ENCODE results near the gene BCL2L12. TPM values are rescaled to one million over a fixed set of nuclear protein-coding genes. Genes with fewer than 3 reads are reported as not detected.

Gene BCL2L12
- total RNA-seq, 1 donor from 2014 or later: 50.1 TPM

DNA sequence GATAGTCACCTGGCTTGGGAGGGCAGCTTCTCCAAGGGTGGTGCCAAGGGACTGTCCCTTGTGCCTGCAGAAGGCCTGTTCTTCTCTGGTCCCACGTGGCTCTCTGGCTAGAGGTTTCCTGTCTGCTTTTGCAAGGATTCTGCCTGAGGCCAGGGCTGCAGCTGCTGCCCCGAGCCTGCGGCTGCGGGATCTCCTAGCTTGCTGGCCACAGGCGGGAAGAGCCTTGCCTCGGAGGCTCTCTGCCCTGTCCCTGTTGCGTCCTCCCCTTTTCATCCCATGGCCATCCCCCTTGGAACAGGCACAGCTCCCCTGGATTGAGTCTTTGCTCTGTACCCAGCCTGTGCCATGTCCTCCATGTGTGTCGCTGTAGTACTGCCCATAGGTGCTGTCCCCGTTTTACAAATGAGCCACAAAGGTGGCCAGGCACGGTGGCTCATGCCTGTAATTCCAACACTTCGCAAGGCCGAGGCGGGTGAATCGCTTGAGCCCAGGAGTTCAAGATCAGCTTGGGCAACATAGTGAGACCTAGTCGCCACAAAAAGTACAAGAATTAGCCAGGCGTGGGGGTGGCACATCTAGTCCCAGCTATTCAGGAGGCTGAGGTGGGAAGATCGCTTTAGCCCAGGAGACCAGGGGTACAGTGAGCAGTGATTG is 9.2 kb upstream of the BCL2L12 start:
- Mint-ChIP-seq H3K27me3 (ENCODE audit: unreplicated experiment) (peaks cover 18% of the 10 kb centered on the region), H3K4me1 (ENCODE audit: unreplicated experiment) (no peaks in the 10 kb centered on the region), H3K9me3 (ENCODE audit: unreplicated experiment) (no peaks in the 10 kb centered on the region), H3K27ac (ENCODE audit: unreplicated experiment) (no peak overlapping the region), H3K4me3 (ENCODE audit: unreplicated experiment) (peak overlapping the region; percentile 69), H3K36me3 (ENCODE audit: low read depth, unreplicated experiment) (peaks cover 46% of the 10 kb centered on the region)
- TF ChIP-seq, protein P1, sequence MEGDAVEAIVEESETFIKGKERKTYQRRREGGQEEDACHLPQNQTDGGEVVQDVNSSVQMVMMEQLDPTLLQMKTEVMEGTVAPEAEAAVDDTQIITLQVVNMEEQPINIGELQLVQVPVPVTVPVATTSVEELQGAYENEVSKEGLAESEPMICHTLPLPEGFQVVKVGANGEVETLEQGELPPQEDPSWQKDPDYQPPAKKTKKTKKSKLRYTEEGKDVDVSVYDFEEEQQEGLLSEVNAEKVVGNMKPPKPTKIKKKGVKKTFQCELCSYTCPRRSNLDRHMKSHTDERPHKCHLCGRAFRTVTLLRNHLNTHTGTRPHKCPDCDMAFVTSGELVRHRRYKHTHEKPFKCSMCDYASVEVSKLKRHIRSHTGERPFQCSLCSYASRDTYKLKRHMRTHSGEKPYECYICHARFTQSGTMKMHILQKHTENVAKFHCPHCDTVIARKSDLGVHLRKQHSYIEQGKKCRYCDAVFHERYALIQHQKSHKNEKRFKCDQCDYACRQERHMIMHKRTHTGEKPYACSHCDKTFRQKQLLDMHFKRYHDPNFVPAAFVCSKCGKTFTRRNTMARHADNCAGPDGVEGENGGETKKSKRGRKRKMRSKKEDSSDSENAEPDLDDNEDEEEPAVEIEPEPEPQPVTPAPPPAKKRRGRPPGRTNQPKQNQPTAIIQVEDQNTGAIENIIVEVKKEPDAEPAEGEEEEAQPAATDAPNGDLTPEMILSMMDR (IDR thresholded peaks at IDR 0.05; ENCODE audit: unreplicated experiment): no peak
- DNase-seq (ENCODE audit: low spot score): no peak

DNA sequence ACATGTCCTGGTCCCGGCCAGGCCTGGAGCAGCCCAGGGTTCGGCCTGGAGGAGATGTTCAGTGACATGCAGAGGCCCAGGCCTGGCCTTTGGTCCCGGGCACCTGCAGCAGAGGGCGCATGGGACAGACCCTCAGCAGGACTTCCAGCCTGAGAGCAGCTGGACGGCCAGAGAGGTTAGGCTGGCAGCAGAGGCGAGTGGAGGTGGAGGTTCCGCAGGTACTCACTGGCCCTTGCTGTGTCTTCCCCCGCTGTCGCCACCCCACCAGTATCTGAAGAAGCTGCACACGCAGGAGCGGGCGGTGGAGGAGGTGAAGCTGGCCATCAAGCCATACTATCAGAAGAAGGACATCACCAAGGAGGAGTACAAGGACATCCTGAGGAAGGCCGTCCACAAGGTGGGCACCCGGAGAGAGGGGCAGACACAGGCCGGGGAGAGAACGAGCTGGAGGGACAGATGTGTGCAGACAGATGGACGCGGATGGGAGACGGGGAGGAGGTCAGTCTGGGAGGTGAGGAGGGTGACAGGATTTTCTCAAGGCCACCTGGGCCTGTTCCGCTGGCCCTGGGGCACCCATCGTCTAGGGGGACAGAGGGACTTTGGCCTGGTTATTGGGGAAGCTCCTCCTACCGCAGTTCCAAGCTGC is 8.1 kb upstream of the BCL2L12 start:
- Mint-ChIP-seq H3K9me3 (ENCODE audit: unreplicated experiment) (no peaks in the 10 kb centered on the region), H3K4me1 (ENCODE audit: unreplicated experiment) (no peaks in the 10 kb centered on the region), H3K27me3 (ENCODE audit: unreplicated experiment) (peaks cover 22% of the 10 kb centered on the region), H3K27ac (ENCODE audit: unreplicated experiment) (no peak overlapping the region), H3K36me3 (ENCODE audit: low read depth, unreplicated experiment) (peaks cover 46% of the 10 kb centered on the region), H3K4me3 (ENCODE audit: unreplicated experiment) (peak overlapping the region; percentile 67)
- TF ChIP-seq, protein P1 (IDR thresholded peaks at IDR 0.05; ENCODE audit: unreplicated experiment): no peak
- no peak for DNase-seq (ENCODE audit: low spot score)

DNA sequence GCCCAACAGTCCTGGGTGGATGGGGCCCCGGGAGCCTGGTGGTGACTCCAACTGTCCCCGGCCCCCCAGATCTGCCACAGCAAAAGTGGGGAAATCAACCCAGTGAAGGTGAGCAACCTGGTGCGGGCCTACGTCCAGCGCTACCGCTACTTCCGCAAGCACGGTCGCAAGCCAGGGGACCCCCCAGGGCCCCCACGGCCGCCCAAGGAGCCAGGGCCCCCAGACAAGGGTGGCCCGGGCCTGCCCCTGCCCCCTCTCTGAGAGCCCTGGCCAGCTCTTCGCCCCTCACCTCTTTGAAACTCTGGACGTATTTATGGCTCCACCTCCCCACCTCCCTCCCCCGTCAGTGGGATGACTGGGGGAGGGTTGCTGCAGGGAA is 7.6 kb upstream of the BCL2L12 start:
- Mint-ChIP-seq H3K27ac (ENCODE audit: unreplicated experiment) (no peak overlapping the region), H3K9me3 (ENCODE audit: unreplicated experiment) (no peaks in the 10 kb centered on the region), H3K4me1 (ENCODE audit: unreplicated experiment) (no peaks in the 10 kb centered on the region), H3K27me3 (ENCODE audit: unreplicated experiment) (peaks cover 22% of the 10 kb centered on the region), H3K4me3 (ENCODE audit: unreplicated experiment) (no peak overlapping the region), H3K36me3 (ENCODE audit: low read depth, unreplicated experiment) (peaks cover 46% of the 10 kb centered on the region)
- DNase-seq (ENCODE audit: low spot score): no peak
- TF ChIP-seq, protein P1 (IDR thresholded peaks at IDR 0.05; ENCODE audit: unreplicated experiment): no peak

DNA sequence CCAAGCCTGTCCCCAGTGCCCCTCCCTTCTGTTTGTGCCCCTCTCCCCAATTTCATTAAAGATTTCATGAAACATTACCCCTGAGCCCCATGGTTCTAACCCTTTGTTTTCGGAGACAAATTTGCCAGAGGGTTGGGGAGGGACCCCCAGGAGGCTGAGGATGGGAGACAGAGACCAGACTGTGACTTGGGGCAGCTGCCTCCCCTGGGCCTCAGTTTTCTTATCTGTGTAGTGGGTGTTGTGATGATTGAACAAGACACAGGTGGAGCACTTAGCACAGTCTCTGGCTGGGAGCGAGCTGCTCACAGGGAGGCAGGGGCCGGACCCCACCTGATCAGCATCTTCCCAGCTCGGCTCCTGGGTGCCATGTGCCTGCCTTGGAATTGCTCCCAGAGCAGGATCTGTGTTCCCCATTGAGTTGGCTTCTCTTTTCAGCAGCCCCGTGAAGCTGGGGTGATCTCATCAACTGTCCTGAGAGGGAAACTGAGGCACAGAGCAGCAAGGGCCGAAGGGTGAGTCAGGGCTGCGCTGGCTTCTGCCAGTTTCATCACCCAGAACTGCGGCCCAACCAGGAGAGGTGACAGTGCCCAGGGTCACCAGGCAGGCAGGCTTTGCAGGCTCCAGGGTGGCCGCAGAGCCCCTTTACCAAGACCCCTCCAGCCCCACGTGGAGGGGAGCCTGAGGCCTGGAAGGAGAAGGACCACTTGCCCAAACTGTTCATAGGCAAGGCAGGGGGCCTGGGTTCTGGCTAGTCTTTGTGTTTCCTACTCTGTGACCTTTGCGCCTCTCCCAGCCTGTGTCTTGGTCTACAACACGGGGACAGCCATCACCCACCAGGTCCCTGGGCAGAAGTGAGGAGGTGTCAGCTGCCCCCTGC is 6.9 kb upstream of the BCL2L12 start:
- Mint-ChIP-seq H3K36me3 (ENCODE audit: low read depth, unreplicated experiment) (peaks cover 46% of the 10 kb centered on the region), H3K27me3 (ENCODE audit: unreplicated experiment) (peaks cover 22% of the 10 kb centered on the region), H3K4me3 (ENCODE audit: unreplicated experiment) (peak overlapping the region; percentile 21), H3K9me3 (ENCODE audit: unreplicated experiment) (no peaks in the 10 kb centered on the region), H3K4me1 (ENCODE audit: unreplicated experiment) (no peaks in the 10 kb centered on the region), H3K27ac (ENCODE audit: unreplicated experiment) (peak overlapping the region; percentile 52)
- DNase-seq (ENCODE audit: low spot score): no peak
- TF ChIP-seq, protein P1 (IDR thresholded peaks at IDR 0.05; ENCODE audit: unreplicated experiment): no peak

Data from endothelial cell (in vitro differentiated cells).